ENCODE data around the gene KRT16.
"Not testable (repeated sequence)": the region's sequence is repeated elsewhere in the genome, so short reads cannot be mapped to it uniquely, and the experiment has no call there.

KRT16 gene

DNA sequence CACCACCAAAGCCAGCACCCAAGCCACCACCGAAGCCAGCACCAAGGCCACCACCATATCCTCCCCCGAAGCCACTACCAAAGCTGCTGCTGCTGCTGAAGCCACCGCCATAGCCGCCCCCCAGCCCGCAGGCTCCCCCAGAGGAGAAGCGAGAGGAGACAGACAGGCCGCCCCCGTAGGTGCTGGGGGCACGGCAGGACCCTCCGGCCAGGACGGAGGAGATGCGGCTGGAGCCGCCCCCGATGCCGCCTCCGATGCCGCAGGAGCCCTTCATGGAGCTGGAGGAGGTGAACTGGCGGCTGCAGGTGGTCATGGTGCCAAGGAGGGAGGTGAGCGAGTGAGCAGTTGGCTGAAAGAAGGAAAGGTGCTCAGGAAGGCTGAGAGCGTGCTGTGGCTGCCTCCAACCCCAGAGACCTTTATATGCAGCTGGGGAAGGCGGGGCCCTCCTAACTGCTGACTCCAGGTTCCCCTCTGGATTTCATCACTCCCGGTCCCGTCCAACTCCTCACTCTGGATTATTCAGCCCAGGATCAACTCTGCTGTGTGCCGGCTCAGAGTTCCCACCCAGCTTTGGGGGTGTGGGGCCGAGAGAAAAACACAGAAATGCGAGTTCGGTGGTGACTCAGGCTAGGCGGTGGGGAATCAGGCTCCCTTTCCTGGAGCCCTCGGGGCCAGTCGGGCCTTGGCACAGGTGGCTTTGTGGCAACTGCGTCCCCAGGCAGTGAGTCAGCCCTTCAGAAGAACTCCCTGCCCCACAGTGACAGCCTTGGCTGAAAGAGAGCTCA, at the start of gene KRT16:
Gene KRT16 (minus strand): TSS at position 392 of the 785 bp plus-strand sequence. CDS start 79 bp downstream, at position 313.
- not testable (repeated sequence) for DNase-seq (ENCODE audit: low read depth in 2 of 2, low spot score in 1 of 2)

DNA sequence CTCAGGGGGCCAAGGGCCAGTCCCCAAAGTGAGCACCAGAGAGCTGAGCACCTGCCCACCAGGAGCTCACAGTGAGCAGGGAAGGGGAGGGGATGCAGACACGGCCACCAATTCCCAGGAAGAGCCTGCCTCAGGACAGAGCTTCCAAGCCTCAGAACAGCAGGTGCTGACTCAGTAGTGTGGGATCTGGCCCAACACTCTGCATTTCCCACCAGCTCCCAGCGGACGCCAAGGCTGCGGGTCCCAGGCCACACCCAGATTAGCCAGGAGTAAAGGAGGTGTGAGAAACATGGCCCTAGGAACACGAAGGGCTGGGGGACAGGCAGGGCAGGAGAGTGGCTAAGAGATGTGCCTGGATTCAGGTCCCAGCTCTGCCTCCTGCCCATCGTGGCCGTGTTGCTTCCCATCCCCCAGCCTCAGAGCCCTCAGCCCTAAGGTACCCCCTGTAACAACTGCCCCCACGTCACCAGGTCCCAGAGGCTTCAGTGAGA, 47.7 kb upstream of the KRT16 start:
- no peak for DNase-seq (ENCODE audit: low read depth in 2 of 2, low spot score in 1 of 2)

DNA sequence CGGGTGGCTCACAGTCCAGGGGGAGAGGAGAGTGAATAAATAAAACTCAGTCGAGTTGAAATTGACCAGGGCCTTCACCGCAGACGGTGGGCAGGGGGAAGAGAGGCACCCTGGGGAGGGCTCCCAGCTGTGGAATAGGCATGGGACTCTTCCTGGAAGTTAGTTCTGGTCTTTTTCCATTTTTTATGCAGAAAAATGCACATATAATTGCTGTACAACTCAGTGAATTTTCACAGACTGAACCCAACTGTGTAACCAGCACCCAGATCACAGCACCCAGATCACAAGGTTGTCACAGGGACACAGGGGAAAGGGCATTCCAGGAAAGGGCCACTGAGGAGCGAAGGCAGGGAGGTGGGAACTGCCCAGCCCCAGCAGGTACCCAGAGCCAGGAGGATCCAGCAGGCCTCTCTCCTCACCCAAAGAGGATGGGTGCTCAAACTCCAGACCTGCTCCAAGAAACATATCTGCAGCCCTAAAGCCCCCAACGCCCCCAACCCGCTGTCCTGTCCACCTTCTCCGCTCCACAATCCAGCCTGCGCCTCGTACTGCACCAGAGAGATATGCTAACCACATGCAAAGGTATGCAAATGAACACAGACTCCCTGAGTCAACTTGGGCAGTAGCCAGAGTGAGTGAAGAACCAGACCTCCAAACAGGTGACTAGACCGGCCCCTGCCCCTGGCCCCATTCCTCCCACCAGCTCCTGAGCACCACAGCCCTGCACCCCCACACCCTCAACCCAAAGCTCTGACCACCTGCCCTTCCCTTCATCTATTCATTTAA, 47.1 kb upstream of the KRT16 start:
- no peak for DNase-seq (ENCODE audit: low read depth in 2 of 2, low spot score in 1 of 2)

DNA sequence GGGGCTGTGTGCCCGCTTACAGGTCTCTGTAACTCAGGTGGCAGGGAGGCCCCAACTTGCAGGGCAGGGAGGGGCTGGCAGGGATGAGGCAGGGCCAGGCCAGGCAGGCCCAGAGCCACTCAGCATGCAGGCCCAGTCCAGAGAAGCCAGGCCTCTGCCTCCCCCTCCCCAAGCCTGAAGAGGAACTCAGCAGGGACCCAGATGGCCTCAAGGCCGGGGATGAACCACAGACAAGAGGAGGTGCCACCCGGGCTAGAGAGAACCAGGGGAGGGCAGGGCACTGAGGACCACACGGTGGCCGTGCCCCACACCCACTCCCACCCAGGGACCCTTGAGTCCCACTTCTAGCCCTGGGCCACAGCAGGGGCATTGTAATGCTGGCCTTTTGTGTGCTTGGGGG, 46.3 kb upstream of the KRT16 start:
- DNase-seq (ENCODE audit: low read depth in 2 of 2, low spot score in 1 of 2) = no peak

DNA sequence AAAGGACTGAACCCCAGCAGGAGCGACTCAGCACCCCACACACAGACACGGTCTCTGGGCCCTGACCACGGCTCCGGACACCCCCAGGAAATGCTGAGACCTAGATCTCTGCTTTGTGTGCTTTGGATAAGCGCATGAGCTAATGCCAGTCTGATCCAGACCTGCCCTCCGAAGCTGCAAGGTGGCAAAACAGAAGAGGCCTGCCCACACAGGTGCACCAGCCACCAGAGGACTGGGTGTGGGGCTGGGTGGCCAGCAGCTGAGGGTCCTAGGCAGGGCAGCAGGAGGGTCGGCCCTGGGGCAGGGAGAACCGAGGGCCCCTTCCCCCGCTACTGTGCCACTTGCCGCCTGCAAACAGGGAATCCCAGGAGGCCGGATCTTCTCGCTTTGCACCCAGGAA, 45.4 kb upstream of the KRT16 start:
- DNase-seq (ENCODE audit: low read depth in 2 of 2, low spot score in 1 of 2) = no peak

DNA sequence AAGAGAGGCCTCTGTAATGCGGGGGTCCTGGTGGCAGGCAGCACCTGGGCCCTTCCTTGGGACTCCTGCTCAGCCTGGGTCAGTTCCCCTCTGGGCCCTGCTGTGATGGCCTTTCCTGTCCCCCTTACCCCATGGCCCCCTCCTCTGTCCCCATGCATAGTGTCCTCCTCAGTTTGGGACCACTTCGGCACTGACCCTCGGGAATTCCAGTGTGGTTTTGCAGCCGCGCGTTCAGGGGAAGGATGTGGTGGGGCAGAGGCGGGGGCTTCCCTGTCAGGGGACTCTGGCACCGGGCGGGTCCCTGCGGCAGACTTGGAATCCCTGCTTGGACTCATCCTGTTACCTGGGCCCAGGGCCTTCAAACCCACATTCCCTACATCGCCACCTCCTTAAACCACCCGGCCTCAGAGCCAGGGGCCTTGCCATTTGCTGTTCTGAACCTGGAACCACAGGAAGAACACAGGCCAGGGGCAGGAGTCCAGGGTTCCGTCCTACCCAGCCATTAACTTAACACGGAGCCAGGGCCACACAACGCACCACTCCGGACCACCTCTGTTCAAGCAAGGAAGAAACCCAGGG, 44.7 kb upstream of the KRT16 start:
- no peak for DNase-seq (ENCODE audit: low read depth in 2 of 2, low spot score in 1 of 2)

DNA sequence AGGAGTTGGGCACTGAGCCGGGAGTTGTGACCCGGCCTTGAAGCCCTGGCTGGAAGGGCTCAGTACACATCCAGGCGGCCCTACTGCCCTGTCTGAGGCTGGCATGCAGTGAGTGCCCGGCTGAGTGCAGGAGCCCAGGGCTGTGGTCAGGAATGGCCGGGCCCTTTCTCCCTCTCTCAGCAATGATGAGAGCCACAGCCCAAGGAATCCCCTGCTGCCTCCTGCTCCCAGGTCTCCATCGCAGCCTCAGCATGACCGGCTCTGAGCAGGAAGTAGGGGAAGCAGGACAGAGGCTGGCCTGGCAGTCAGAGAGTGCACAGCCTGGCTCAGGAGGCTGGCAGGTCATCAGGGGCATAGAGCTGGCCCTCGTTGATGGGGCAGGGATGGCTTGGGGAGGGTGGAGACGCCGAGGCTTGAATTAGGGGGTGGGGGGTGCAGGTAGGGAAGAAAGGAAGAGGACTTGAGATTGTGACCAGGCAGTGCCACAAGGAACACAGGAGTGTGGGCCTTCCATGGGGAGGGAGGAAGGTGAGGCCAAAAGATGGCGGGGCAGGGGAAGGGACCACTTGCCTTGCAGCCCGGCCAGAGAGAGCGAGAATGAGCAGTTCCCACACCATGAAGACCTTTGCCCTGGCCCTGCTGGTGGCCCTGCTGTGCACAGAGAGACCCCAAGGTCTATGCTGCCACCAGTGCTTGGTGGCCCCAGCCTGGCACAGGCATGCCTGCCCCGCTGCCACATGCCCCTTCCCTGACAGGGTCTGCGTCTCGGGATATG, 43.9 kb upstream of the KRT16 start:
- no peak for DNase-seq (ENCODE audit: low read depth in 2 of 2, low spot score in 1 of 2)

DNA sequence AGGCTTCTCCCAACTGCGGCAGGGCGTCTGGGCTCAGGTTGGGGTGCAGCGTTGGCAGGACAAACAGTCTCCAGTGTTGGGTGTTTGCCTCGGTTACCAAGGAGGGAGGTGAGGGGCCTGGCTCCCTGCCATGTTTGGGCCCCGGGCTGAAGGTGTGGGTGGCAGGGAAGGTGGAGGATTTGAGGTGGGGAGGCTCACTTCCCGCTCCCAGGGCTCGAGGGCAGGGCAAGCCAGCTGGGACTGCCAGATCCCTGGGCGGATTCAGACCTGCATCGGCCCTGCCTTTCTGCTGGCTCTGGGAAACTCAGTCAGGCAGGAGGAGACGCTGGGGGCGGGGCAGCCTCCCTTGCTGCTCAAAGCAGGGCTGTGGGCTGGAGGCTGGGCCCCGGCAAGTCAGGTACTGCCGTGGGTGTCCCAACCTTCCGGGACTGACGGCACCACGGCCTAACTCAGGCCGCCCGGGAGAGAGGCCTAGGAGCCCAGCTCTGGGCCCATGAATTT, 43.1 kb upstream of the KRT16 start:
- DNase-seq (ENCODE audit: low read depth in 2 of 2, low spot score in 1 of 2) = no peak

DNA sequence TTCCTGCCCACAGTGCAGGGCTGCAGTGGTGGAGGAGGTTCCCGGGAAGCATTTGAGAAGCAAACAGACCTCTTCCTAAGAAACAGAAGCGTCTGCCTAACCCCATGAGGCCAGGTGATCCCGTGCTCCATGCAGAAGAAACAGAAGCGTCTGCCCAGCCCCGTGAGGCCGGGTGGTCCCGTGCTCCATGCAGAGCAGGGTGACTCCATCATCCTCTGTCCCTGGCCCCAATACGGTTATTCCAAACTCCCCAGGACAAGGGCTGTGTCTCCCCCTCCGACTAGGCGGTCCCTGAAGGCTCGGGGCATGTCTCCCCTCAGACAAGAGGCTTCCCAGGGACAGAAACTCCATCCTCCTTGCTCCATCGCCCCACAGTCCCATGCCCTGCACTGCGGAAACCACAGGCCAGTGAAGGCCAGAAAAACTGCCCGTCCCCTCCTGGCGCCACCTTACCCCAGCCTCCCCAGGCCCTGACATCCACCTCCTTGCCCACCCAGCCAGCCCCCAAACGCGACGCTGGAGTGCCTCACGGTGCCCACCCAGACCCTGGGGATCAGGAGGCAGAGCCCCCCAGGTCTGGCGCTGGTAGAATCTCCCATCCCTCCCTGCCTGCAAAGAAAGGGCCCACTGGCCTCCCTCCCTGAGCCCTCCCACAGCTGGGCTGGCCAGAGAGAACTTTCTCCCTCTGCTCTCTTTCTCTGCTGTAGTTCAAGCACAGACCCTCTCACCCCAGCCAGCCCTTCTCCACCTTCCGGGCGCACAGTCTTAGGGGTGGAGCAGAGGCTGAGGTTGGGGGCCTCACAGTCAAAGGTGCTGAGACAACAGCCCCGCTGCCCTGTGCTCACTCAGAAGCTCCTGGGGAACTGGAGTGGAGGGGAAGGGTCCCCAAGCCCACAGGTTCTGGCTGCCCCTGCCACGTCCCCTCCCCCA, 42.4 kb upstream of the KRT16 start:
- no peak for DNase-seq (ENCODE audit: low read depth in 2 of 2, low spot score in 1 of 2)

DNA sequence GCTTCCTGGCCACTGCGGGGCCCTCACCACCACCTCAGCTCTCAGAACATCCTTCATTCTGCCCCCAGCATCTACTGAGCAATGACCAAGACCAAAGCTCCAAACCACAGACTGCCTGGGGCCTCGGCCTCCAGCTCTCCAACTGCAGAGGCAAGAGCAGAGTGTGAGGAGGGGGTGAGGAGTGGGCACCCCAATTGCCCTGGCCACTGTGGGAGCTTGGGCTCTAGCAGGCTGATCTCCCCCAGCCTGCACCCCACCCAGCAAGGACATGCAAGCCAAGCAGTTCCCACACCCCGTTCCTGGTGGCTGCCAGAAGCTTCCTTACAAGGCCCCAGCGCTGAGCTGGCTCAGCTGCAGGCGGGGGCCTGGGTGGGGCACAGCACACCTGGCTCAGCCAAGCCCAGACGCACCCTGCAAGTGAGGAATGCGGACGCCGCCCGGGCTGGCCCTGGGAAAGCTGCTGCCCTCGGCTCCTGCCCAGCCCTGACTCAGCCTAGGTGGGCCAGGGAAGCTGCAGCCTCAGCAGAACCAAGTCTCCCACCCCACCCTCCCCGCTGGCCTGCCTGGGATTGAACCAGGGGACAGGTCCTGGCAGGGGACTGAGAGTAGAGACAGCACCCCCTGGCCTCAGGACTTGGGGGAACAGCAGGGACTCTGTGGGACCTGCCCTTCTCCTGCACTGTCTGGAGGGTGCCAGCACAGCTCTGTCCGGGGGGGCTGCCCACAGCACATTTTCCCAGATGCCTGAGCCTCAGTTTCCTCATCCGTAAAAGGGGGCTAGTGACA, 41.5 kb upstream of the KRT16 start:
- no peak for DNase-seq (ENCODE audit: low read depth in 2 of 2, low spot score in 1 of 2)

DNA sequence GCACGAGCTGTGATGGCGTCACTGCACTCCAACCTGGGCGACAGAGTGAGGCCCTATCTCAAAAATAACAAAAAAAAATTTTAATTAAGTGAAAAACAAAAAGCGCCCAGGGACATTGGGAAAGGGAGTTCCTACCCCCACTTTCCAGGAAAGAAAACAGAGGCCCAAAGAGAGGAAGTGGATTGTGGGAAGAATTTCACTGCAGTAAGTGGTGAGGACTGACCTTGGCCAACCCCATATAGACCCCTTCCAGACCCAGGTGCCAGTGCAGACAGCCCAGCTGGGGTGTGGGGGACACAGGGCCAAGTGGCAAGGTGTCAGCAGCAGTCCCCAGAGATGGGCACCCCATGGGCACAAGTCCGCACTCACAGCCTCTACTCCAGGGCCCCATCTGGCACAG, 40.9 kb upstream of the KRT16 start:
- no peak for DNase-seq (ENCODE audit: low read depth in 2 of 2, low spot score in 1 of 2)

DNA sequence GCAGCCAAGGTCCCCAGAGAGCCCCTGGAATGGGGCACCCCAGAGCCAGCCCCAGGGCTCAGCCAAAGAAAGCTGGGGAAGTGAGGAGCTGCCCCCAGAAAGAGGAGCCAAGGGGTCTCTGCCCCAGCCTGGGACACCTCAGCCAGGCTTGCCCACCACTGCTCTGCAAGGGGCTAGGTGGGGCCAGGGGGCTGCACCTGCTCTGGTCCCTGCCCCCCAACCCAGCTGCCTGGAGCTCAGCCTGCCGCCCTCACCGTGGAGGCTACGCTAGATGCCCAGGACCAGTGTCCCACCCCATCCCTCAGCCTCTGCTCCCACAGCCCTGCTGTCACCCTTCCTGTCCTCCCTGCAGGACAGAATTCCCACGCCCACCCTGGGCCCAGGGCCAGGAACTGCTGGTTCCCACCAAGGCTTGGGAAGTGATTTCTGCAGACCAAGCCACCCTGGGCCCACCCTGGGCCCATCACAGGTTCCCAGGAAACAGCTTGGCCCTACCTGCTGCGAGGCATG, 39.9 kb upstream of the KRT16 start:
- DNase-seq (ENCODE audit: low read depth in 2 of 2, low spot score in 1 of 2) = no peak

DNA sequence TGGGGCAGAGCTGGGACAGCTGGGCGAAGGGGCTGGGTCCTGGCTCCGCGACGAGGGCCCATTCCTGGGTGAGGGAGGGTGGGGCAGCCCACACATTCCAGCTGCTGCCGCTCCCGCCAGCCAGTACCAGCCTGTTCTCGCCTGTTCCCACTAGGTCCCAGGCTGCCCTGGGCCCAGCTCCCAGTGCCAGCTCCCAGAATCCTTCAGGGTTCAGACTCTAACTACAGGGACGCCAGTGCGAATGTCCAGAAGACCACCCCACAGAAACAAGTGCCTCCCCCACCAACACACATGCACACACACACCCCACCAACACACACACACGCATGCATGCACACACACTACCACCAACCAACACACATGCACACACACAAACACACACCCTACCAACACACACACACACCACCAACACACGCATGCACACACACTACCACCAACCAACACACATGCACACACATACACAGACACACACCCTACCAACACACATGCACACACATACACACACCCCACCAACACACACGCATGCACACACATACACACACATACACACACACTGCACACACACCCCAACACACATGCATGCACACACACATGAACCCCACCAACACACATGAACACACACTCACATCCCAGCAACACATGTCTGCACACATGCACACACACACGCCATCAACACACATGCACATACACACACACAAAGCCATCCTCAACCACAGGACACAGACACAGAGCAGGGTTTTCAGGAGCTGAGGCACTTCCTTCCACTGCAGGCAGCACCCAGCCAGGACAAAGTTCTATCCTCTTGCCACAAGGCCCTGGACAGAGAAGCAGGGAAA, 39.3 kb upstream of the KRT16 start:
- no peak for DNase-seq (ENCODE audit: low read depth in 2 of 2, low spot score in 1 of 2)

DNA sequence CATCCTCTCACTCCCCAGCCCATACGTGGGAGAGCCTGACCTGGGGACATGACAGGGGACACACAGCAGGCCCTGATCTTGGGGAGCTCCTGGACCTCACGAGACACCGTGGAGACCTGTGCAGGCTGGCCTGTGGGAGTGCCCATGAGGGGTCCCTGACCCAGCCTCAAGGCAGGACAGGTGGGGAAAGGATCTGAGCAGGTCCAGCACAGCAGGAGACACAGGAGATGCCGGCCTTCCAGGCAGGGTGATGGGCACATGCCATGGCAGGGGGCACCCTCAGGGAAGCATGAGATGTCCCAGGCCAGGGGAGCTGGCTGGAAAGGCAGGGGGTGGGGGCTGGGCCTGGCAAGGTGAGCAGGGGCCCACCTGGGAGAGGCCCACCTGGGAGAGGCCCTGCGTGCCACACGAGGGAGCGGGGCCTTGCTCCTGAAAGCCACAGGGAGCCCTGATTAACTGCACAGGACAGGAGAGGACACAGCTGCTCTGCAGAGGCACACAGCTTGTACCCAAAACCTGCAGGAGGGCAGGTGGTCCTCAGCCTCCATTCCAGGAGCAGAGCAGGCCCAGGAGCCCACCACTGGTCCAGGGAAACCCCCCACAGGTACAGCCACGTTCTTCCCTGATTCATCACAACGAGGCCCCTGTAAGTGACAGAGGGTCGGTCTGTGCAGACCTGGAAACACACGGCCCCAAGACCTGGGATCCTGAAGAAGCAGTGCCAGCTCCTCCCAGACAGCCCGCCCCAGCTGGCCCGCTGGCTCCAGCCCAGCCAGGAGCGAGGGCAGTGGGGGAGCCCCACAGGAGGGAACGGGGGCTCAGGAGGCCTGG, 38.4 kb upstream of the KRT16 start:
- no peak for DNase-seq (ENCODE audit: low read depth in 2 of 2, low spot score in 1 of 2)

DNA sequence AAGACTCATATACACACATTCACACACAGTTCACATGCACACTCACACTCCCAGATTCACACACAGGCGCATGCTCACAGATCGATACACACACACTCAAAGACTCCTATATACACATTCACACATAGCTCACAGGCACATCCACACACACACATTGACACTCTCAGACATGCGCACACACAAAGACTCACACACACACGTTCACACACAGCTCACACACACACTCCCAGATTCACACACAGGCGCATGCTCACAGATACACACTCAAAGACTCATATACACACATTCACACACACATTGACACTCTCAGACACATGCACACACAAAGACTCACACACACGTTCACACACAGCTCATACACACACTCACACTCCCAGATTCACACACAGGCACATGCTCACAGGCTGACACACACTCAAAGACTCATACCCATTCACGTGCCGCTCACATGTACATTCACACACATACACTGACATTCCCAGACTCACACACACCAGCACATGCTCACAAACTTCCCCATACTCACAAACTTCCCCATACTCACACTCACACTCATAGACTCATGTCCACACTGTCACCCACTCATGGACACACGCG, 37.5 kb upstream of the KRT16 start:
- DNase-seq (ENCODE audit: low read depth in 2 of 2, low spot score in 1 of 2) = no peak

DNA sequence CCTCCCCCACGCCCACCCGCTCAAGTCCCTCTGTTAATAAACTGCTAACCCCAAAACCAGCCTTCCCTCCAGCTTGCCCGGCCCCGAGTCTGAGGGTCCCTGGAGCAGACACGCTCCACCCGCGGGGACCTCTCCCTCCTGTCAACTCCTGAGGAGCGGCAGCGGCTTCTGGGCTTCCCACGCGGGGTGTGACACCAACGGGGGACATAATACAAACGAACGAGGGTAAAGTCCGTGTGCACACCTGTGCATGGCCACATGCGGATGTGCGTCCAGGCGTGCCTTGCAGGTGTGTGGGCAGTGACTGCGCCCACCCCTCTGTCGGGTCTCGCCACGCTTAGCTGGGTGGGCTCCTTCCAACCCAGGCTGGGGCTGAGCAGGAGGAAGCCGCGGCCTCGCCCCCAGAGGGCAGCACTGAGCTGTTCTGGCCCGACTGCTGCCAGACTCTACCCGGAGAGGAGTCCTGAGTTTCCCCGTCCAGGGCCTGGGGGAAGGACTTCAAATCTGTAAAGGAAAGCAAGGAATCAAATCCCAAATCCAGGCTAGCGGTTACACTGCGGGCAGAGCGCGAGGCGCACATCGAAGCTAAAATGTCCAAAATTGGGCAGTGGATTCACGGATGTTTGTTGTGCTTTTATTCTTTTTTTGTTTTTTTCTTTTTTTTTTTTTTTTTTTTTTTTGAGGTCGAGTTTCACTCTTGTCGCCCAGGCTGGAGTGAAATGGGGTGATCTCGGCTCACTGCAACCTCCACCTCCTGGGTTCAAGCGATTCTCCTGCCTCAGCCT, 36.0 kb upstream of the KRT16 start:
- peak; percentile 70 to 71 for DNase-seq (ENCODE audit: low read depth in 2 of 2, low spot score in 1 of 2)

All from stimulated activated CD8-positive, alpha-beta memory T cell treated with anti-CD3 and anti-CD28 coated beads, Interleukin-4, amount 100 ng/mL, for 1 hour (primary cell).